Thoracic aorta (tissue), 2 donors: ENCODE results near the gene CHD9. TPM values are rescaled to one million over a fixed set of nuclear protein-coding genes. Genes with fewer than 3 reads are reported as not detected.
A peak's percentile ranks its signal among the peaks of the same experiment; 100 is the strongest.

Source experiments
- ATAC-seq: fragments of 150-250 bp; one replicate; pipeline ENCODE4 v1.8.0; 2017; ENCODE audit warnings: low read depth; ENCODE audit not compliant: insufficient number of reproducible peaks, low FRiP score
- DNase-seq: peaks from one replicate; pipeline ENCODE4 v3.0.0-alpha.2; 2020; ENCODE audit warnings: low spot score
- H3K27ac ChIP-seq, 2 donors: fragments of 200-600 bp; sonication (generic); 1 replicate in 1 of 2; 2 replicates in 1 of 2; pipeline ENCODE4 v1.5.1; 2016; ENCODE audit warnings: mild to moderate bottlenecking in 2 of 2, moderate library complexity in 2 of 2
- H3K27me3 ChIP-seq: fragments of 200-600 bp; sonication (generic); replicated peaks from 2 replicates; pipeline ENCODE4 v1.6.0; 2016; ENCODE audit warnings: mild to moderate bottlenecking; ENCODE audit not compliant: insufficient read depth
- H3K36me3 ChIP-seq: fragments of 200-600 bp; sonication (generic); one replicate; pipeline ENCODE4 v1.5.1; 2016
- H3K4me1 ChIP-seq, 2 donors: fragments of 200-600 bp; sonication (generic); 1 replicate in 1 of 2; 2 replicates in 1 of 2; pipeline versions ENCODE4 v1.5.1 to v1.6.0; 2016; ENCODE audit warnings: low read depth in 2 of 2, mild to moderate bottlenecking in 1 of 2; ENCODE audit not compliant: control insufficient read depth in 1 of 2
- H3K4me3 ChIP-seq: fragments of 200-600 bp; sonication (generic); 2 replicates; pipeline ENCODE4 v1.5.1; 2016; ENCODE audit warnings: mild to moderate bottlenecking
- H3K9me3 ChIP-seq: fragments of 200-600 bp; sonication (generic); 2 replicates; pipeline ENCODE4 v1.5.1; 2016
- total RNA-seq, 2 donors: library from RNA; depleted of rRNA; stranded (reverse); fragments of >200 nt; gene quantifications; one replicate each; pipeline versions ENCODE4 v1.1.0 to v1.2.3, GENCODE V29; 2016
- TF ChIP-seq, protein P1 (sequence below): fragments of 200-600 bp; sonication (generic); IDR thresholded peaks from one replicate; pipeline ENCODE4 v1.5.1; 2019; ENCODE audit warnings: antibody characterized with exemption

CHD9 gene
- total RNA-seq, 2 donors from 2014 or later: 71.3 to 152 TPM

DNA sequence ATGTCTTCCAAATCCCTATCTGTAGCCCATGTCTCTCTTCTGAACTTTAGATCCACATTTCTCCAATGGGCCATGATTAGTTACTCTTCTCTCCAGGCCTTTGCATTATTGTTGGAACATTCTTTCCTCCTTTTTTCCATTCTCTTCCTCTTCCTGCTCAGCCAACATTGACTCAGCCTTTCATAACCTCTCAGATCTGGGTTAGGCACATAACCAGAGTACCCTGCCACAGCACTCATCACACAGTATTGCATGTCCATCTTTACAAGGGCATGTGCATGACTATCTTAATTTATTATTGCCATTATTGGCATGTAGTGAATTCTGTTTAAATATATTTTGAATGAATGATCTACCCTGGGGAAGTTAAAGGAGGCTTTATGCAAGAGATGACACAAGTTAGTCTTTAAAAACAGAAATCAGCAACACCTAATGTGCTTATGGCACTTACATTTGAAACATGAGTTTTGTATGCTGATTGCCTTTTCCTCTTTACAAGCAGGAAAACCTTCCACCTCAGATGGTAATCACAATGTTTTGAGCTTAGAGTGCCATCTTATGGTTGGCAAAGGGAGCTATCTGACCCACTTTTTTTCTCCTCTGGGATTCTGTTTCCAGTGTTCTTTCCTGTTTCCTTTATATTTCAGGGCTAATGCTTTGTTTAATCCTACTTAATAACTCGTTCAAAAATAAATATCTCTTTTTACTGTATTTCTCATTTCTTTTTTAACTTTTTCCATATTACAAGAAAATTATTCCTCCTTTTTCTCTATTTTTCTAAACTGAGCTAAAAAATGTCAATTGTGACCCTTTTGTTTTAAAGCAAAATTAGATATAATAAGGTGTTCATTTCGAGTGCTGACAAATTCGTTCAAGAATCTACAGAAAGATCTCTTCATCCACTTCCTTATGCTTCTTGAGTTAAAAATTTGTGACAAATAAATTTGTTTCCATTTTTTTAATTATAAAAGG, 228.5 kb downstream of the CHD9 start:
- Histone ChIP-seq H3K36me3 (peaks cover 17% of the 10 kb centered on the region), H3K27me3 (no peaks in the 10 kb centered on the region), H3K9me3 (no peaks in the 10 kb centered on the region), H3K4me3 (no peak overlapping the region), H3K27ac (no peak overlapping the region), H3K4me1 (no peaks in the 10 kb centered on the region)
- ATAC-seq (no peak), DNase-seq (no peak)
- TF ChIP-seq, protein P1, sequence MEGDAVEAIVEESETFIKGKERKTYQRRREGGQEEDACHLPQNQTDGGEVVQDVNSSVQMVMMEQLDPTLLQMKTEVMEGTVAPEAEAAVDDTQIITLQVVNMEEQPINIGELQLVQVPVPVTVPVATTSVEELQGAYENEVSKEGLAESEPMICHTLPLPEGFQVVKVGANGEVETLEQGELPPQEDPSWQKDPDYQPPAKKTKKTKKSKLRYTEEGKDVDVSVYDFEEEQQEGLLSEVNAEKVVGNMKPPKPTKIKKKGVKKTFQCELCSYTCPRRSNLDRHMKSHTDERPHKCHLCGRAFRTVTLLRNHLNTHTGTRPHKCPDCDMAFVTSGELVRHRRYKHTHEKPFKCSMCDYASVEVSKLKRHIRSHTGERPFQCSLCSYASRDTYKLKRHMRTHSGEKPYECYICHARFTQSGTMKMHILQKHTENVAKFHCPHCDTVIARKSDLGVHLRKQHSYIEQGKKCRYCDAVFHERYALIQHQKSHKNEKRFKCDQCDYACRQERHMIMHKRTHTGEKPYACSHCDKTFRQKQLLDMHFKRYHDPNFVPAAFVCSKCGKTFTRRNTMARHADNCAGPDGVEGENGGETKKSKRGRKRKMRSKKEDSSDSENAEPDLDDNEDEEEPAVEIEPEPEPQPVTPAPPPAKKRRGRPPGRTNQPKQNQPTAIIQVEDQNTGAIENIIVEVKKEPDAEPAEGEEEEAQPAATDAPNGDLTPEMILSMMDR: peak; percentile 36

DNA sequence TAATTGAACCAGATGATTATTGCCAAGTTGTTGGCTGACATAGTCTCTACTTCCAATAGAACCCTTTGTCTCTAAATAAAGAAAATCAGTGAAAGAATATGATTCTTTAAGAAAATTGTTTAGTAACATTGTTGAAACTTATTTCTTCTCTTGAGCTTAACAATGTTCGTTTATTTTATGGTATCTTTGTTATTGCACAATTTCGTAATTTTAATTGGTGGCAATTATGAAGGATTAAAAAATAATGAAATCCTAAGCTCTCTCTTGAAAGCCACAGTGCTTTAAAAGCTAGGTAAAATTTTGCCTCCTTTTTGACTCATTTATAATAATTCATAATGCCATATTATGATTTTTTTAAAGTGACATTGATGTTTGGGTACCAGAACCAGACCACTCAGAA, 230.4 kb downstream of the CHD9 start:
- H3K9me3 ChIP-seq: no peaks in the 10 kb centered on the region
- H3K27ac ChIP-seq: no peak overlapping the region
- H3K27me3 ChIP-seq: no peaks in the 10 kb centered on the region
- no peak overlapping the region for H3K4me3 ChIP-seq
- no peaks in the 10 kb centered on the region for H3K4me1 ChIP-seq
- TF ChIP-seq, protein P1: no peak
- ATAC-seq (no peak), DNase-seq (no peak)
- H3K36me3 ChIP-seq: peaks cover 28% of the 10 kb centered on the region

DNA sequence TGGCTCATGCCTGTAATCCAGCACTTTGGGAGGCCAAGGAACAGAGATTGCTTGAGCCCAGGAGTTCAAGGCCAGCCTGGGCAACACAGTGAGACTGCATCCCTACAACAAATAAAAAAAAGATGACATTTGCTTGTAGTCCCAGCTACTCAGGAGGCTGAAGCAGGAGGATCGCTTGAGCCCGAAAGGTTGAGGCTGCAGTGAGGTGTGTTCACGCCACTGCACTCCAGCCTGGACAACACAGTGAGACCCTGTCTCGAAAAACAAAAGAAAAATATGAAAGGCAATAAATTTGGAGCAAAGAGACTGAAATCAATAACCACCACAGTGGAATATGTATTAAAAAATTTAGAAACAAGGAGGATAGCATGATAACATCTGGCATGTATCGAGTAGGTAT, 235.7 kb downstream of the CHD9 start:
- H3K36me3 ChIP-seq: peaks cover 61% of the 10 kb centered on the region
- DNase-seq (no peak), ATAC-seq (no peak)

DNA sequence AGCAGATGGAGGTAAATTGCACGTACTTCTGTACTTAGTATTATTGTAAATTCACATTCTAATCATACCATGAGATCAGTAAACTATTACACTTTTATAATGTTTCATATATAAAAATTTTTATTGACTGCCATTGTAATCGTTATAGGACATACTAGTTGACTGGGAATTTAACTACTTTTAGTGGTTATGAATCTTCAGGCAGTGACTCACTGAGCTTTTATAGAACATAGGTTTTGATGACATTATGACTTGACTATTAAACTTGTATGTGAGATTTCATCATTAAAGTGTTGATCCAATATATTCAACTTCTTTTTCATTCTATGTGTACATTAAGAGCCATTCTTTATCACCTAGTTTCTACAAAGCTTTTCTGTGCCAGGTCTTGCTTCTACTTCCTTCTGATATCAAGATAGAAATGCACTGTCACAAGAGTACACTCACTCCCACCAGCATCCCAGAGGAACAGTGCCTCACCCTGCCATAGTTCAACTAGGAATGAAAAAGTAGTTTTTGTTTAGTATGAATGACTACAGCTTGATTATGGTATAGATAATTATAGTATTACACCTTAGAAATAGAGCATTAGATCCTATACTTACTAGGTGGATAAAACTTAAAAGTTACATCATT, 237.1 kb downstream of the CHD9 start:
- Histone ChIP-seq H3K9me3 (no peaks in the 10 kb centered on the region), H3K4me3 (no peak overlapping the region), H3K27ac (no peak overlapping the region), H3K27me3 (no peaks in the 10 kb centered on the region), H3K36me3 (peaks cover 52% of the 10 kb centered on the region), H3K4me1 (no peaks in the 10 kb centered on the region)
- TF ChIP-seq, protein P1: no peak
- DNase-seq: no peak
- ATAC-seq: no peak

More for the DNA sequence above, 235.7 kb downstream of the CHD9 start:
- Histone ChIP-seq H3K9me3 (no peaks in the 10 kb centered on the region), H3K27ac (no peak overlapping the region), H3K4me3 (no peak overlapping the region), H3K4me1 (no peaks in the 10 kb centered on the region), H3K27me3 (no peaks in the 10 kb centered on the region)
- TF ChIP-seq, protein P1: no peak

DNA sequence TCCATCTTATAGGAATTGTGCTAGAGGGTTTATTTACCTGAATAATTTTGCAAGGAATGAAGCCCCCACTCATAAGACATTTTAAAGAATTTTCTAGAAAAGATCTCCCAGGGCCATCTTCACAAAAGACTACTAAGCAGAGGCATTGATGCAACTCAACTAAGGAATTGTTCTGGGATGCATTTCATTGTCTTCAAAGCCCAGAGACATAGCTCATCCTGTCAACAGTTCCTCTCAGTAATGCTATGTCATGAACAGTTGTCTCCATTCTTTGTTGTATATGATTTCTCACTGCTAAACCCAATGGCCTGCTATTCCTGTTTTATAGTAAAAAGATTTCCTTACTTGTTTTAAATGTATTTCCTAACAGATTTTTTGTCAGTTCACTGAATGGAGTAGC, 242.7 kb downstream of the CHD9 start:
- Histone ChIP-seq H3K4me3 (no peak overlapping the region), H3K27me3 (no peaks in the 10 kb centered on the region), H3K9me3 (no peaks in the 10 kb centered on the region), H3K4me1 (no peaks in the 10 kb centered on the region), H3K36me3 (peaks cover 51% of the 10 kb centered on the region), H3K27ac (no peak overlapping the region)
- ATAC-seq (no peak), DNase-seq (no peak)
- TF ChIP-seq, protein P1: no peak
